ENCODE measurements around the gene EXD3.

DNA sequence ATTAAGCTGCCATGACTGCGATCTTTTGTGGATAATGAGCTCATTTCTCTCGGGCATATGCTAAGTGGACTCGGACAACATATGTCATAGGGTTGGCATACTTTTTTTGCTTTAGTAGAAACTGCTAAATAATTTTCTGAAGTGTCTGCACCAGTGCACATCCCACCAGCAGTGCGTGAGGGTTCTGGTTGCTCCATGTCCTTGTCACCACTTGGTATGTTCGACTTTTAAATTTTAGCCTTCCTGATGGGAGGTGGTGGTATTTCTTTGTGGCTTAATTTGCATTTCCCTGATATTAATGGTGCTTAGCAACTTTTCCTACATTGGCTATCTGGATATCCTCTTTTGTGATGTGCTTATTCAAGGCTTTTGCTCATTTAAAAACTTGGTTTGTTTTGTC, 63.1 kb downstream of the EXD3 start:
- TF ChIP-seq RAD21 (IDR thresholded peaks at IDR 0.05; ENCODE audit: low read length) (no peak), POLR2A (IDR thresholded peaks at IDR 0.05; ENCODE audit: low read depth, low read length) (no peak), RCOR1 (IDR thresholded peaks at IDR 0.05; ENCODE audit: insufficient replicate concordance, low read length) (no peak), CEBPB (IDR thresholded peaks at IDR 0.05; ENCODE audit: low read depth, low read length) (no peak), RFX5 (IDR thresholded peaks at IDR 0.05; ENCODE audit: low read depth, low read length) (no peak), FOS (IDR thresholded peaks at IDR 0.05; ENCODE audit: low read depth, low read length) (no peak), BHLHE40 (IDR thresholded peaks at IDR 0.05; ENCODE audit: low read depth, low read length) (no peak), MAZ (IDR thresholded peaks at IDR 0.05; ENCODE audit: borderline replicate concordance, low read depth, low read length) (no peak), MXI1 (IDR thresholded peaks at IDR 0.05; ENCODE audit: borderline replicate concordance, low read depth, low read length) (no peak), NFE2L2 (IDR thresholded peaks at IDR 0.05; ENCODE audit: low read depth, low read length) (no peak), MAFK (IDR thresholded peaks at IDR 0.05; ENCODE audit: low read depth, low read length) (no peak), SMC3 (IDR thresholded peaks at IDR 0.05; ENCODE audit: low read depth, low read length) (no peak)
- TF ChIP-seq, protein P1, sequence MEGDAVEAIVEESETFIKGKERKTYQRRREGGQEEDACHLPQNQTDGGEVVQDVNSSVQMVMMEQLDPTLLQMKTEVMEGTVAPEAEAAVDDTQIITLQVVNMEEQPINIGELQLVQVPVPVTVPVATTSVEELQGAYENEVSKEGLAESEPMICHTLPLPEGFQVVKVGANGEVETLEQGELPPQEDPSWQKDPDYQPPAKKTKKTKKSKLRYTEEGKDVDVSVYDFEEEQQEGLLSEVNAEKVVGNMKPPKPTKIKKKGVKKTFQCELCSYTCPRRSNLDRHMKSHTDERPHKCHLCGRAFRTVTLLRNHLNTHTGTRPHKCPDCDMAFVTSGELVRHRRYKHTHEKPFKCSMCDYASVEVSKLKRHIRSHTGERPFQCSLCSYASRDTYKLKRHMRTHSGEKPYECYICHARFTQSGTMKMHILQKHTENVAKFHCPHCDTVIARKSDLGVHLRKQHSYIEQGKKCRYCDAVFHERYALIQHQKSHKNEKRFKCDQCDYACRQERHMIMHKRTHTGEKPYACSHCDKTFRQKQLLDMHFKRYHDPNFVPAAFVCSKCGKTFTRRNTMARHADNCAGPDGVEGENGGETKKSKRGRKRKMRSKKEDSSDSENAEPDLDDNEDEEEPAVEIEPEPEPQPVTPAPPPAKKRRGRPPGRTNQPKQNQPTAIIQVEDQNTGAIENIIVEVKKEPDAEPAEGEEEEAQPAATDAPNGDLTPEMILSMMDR (conservative IDR thresholded peaks at IDR 0.05; ENCODE audit: low read depth, low read length), result no peak
- TF ChIP-seq, protein P2, sequence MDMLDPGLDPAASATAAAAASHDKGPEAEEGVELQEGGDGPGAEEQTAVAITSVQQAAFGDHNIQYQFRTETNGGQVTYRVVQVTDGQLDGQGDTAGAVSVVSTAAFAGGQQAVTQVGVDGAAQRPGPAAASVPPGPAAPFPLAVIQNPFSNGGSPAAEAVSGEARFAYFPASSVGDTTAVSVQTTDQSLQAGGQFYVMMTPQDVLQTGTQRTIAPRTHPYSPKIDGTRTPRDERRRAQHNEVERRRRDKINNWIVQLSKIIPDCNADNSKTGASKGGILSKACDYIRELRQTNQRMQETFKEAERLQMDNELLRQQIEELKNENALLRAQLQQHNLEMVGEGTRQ (IDR thresholded peaks at IDR 0.05; ENCODE audit: low read depth, low read length), result no peak

Measured in IMR-90 (cell line).